Measurements from ENCODE around the gene PTPRN2.

Gene PTPRN2

DNA sequence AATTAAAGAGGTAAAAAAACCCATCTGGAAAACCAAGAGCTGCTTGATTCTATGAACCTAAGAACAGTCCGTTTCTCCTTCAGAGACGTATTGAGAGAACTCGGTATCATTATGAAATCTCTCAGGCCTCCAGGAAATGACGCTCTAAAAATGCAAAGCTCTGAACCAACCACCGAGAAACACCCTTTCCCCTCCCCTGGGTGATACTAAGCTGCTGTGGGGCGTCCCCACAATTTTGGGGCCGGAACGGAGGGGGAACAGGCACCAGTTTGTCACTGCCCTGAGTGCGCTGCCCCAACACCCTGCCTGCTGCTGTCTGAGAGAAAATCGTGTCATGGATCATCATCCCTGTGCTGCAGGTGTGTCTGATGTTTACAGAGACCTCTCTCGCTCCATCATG lies 741.4 kb downstream of the PTPRN2 start:
- DNase-seq, result no peak

DNA sequence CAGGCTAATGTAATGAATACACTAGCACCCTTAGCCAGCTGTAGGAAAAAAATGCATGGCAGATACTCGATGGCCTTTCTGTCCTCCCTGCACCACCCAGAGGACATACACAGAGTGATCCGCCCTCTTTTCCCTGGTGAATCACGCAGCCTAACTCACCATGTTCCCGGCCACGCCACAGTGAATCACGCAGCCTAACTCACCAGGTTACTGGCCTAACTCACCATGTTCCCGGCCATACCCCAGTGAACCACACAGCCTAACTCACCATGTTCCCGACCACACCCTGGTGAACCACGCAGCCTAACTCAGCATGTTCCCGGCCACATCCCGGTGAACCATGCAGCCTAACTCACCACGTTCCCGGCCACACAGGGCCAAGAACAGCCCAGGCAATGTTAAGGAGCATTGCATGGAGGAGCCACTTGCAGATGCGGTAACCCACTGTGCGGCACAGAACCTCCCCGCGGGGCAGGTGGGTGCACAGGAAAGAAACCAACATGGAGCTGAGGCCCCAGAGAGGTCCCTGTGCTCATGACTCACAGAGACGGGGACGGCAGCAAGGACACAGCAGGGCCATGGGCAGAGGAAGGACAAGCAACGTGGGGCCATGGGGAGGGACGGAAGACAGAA lies 742.3 kb downstream of the PTPRN2 start:
- no peak for DNase-seq

DNA sequence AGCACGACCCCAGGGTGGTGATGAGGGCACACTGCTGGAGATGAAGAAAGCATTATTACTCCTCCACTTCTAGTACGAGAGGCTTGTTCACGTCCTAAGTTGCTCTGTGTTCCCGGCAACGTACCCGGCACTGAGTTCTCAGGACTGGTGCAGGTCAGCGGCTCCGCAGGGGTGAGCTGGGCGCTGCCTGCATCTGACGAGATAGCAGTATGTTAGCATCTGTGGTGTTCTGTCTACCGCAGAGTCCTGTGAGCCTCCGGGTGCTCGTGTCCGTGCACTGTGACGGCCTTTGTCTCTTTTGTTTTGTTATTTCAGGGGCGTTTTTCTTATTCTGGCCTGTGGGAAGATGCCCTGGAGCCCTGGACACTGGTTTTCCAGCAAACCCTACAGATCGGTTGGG lies 743.0 kb downstream of the PTPRN2 start:
- no peak for DNase-seq

DNA sequence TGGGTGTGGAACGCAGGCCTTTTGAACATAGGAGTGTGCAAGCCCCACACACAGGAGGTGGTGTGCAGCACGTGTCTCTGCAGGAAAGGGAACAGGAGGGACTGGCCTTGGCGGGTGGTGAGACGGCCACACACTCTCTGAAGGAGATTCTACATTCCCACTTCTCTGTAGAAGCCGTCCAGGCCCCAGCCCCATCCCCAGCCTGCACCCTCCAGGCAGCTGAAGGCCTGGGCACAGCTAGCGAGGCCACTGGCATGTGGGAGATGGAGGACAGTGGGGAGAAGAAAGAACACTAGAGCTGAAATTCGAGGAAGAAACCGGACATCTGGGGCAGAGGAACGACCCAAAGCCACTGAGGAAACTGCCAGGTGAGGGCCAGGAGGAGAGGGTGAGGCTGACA lies 743.5 kb downstream of the PTPRN2 start:
- DNase-seq, result no peak

DNA sequence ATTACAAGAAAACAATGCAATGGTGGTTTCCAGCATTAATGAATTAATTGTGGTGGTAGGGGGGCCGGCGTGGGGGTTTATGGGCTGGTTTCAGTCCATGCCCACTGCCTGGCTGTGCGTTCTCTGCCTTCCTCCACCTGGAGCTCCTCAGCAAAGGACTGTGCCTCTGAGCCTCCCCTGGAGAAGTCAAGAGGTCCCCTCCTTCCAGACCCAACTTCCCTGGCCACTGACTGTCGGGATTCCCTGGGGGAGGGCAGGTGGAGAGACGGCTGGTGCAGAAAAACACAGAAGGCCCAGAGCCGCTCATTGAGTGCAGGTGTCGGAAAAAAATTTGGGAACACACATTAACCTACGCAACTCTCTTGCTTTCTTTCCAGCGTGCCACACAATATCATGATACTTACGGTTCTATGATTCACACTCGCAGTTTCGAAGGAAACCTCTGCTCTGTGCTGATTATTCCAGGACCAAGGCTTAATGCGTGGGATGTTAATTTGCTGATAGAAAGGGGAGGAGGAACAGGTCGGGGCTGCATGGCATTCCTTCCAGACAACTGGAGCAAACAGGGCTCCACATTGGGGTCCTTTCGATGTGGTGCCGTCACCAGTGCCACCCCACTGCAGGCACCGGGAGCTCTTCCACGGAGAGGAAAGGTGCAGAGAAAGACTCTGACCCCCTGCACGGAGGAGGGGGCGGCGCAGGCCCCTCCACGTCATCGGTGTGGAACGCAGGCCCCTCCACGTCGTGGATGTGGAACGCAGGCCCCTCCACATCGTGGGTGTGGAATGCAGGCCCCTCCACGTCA lies 744.1 kb downstream of the PTPRN2 start:
- no peak for DNase-seq

DNA sequence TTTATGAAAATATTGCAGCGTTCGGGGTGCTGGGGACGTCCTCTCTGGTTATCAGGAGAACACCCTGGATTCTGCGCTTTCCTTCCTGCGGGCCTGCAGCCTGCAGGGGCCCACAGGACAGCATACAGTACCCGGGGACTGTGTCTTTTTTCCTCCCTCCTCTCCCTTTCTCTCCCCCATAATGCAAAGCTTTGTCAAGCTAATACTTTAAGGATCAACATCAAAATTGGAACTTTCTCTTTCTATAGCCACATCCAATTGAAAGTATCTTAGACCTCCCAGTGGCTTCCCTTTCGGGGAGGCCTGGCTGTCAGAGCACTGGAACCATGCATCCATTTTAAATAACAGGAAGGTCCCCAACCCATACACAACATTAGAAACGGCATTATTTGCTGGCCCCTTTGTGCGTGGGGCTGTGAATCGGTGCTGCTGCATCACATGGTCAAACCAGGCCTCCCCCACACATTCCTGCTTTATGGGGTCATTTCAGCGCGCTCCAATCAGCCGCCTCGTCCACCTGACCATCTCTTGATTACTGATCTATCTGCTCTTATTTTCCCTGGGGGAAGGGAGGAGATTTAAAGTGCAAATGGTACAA lies 745.8 kb downstream of the PTPRN2 start:
- no peak for DNase-seq

DNA sequence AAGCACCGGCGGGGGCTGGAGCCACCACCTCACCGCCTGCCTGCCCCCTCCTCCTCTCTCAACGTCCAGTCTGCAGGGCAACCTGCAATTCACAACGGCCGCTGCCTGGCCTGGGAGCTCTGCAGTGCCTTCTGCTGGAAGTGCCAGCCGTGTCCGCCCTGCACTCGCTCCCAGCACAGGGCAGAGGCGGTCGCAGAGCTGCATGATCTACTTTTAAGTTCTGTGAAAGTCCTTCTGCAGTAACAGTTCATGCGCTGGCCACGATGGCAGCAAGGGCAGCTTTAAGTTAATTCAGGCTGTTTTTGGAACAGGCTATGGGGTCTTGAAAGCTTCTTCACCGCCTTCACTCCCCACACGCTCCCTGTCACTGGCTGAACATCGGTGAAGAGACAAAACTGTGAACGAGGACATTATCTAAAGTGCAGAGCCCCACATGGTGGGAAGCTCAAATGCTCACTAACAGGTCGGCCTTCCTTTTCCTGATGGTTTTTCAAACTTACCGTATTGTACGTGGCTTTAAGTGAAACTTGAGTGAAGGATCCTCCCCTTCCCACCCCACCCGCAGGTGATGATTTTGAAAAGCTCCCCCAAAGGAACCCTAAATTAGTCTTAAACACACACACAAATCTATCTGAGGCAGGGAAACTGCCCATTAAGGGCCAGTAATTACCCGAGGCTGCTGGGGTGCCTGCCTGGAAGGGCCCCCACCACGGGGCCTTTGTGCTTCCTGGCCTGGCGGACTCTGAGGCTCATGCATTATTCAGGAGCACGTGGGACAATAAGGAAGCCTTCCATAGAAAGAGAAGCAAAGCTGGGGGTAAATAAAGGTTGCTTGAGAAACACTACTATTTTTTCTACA lies 746.5 kb downstream of the PTPRN2 start:
- DNase-seq, result no peak

DNA sequence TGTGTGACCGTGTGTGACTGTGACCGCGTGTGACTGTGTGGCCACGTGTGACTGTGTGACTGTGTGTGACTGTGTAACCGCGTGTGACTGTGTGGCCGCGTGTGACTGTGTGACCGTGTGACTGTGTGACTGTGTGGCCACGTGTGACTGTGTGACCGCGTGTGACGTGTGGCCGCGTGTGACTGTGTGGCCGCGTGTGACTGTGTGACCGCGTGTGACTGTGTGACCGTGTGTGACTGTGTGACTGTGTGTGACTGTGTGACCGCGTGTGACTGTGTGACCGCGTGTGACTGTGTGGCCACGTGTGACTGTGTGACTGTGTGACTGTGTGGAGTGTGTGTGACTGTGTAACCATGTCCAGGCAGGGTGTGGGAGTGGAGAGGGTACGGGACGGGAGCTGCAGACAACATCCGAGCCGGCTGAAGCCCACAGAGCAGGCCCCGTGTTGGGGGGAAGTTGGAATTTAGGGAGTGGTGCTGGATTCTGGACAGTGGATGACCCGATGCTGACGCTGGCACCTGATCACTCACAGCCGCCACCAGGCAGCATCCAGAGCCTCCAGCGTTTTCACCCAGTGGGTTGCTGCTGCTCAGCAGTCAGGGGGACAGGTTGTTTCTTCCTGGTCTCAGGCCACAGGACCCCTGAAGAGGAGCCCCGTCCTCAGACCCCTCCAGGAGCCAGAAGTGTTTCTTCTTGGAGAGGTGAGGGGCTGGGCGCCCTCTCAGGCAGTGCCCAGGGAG lies 747.3 kb downstream of the PTPRN2 start:
- DNase-seq, result no peak

DNA sequence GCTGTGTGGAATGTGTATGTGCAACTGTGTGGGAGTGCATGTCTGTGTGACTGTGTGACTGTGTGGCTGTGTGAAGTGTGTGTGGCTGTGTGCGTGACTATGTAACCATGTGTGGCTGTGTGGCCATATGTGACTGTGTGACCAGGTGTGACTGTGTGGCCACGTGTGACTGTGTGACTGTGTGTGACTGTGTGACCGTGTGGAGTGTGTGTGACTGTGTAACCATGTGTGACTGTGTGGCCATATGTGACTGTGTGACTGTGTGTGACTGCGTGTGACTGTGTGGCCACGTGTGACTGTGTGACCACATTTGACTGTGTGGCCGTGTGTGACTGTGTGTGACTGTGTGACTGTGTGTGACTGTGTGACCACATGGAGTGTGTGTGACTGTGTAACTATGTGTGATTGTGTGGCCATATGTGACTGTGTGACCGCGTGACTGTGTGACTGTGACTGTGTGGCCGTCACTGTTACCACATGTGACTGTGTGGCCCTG lies 747.9 kb downstream of the PTPRN2 start:
- no peak for DNase-seq

DNA sequence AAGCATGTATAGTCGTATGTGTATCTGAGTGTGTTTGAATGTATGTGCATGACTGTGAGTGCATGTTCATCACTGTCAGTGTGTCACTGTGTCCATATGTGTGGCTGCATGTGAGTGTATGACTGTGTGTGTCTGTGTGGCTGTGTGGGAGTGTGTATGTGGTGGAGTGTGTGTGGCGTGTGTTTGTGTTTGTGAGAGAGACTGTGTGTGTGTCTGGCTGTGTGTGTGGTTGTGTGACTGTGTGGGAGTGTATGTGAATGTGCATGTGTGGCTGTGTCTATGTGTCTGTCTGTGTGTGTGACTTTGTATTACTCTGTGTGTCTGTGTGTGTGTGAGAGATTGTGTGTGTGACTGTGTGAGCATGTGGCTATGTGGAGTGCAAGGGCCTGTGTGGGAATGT lies 748.4 kb downstream of the PTPRN2 start:
- DNase-seq, result no peak

DNA sequence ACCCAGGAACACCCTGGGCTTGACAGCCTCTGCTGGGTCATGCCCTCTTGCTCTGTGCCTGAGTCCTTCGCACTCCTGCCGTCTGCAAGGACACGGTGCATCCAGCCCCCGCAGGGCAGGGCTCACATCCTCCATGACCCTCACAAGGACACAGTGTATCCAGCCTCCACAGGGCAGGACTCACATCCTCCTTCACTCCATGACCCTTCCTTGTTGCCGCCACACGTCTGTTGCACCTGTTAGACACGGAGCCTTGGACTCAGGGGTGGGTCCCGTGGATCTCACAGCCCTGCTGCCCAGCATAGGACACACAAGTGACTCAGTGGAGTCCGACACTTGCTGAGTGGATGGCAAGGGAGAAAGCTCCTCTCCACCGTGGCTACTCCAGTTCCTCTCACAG lies 750.1 kb downstream of the PTPRN2 start:
- no peak for DNase-seq

DNA sequence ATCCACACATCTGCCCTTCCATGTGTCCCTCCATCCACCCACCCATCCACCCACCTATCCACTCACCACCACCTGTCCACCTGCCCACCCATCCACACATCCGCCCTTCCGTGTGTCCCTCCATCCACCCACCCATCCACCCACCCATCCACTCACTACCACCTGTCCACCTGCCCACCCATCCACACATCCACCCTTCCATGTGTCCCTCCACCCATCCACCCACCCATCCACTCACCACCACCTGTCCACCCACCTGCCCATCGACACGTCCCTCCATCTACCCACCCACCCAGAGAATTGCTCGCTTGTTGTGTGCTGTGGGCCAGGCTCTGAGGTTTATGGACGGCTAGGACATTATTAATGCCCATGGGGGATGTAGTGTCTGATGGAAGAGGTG lies 750.6 kb downstream of the PTPRN2 start:
- no peak for DNase-seq

DNA sequence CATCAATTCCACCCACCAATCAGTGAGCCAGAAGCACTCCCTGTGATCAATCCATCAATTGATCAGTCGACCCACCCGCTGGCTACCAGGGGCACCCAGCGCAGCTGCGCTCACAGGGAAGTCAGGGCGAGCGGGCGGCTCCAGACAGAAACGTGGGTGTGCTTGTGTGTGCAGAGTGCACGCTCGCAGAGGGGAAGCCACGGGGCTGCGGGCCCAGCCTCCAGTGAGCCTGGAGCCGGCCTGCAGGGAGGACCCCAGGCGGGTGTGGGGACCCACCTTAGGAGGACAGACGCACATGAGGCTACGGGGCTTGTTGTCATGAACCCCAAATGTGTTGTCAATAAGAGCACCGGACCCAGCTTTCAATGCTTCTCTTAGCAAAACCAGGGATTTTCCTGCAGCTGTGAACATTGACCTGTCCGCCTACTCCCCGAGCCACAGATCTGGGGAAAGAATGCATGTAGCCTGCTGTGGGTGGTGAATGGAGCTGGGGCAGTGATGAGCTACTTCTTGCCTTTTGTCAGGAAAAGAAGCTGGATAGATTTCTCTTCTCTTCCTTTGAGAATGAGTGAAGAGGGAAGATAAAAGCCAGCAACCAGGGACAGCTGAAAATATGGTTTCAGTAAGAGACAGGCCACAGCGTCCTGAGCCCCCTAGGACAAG lies 753.0 kb downstream of the PTPRN2 start:
- DNase-seq, result no peak

DNA sequence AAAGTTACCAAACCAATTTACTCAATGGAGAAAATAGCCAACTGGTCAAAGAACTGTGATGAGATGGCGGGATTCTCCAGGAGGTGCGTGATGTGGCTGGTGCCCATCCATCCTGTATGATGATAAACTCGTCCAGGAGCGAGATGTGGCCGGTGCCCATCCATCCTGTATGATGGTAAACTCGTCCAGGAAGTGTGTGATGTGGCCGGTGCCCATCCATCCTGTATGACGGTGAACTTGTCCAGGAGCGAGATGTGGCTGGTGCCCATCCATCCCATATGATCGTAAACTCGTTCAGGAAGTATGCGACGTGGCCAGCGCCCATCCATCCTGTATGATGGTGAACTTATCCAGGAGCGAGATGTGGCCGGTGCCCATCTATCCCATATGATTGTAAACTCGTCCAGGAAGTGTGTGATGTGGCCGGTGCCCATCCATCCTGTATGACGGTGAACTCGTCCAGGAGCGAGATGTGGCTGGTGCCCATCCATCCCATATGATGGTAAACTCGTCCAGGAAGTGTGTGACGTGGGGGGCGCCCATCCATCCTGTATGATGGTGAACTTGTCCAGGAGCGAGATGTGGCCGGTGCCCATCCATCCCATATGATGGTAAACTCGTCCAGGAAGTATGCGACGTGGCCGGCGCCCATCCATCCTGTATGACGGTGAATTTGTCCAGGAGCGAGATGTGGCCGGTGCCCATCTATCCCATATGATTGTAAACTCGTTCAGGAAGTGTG lies 754.6 kb downstream of the PTPRN2 start:
- no peak for DNase-seq

DNA sequence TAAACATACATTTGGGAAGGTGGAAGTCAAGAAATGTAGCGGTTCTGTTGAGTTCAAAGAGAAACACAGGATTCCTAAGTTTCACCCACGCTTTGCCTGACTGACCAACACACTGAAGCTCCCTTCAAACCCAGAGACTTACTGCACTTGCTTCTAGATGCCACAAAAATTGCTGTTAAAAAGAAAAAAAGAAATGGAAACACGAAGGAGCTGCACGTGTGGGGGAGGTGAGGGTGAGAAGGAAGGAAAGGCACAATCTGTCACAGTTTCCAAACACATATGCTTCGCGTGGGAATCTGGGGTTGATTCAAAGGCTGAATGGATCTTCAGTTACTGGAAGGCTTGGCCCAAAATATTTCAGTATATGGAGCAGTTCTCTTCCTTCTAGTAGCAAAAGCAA lies 755.2 kb downstream of the PTPRN2 start:
- no peak for DNase-seq

DNA sequence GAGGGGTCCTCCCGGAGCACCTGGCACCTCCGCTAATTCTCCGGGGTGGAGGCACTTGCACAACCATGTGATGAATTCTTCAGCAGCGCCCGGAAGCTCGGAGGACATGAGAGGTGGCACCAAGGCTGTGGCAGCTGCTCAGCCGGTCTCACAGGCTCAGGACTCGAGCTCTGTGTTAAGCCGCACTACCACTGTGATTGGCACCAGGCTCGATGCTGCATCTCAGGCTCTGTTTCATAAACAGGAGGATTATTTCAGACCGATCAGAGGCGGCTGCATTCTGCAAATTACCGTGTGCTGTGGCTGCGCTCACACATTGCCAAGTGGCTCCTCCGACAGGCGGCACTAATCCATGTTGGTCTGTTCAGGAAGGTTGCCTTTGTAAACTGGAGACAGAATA lies 755.6 kb downstream of the PTPRN2 start:
- DNase-seq, result no peak

DNA sequence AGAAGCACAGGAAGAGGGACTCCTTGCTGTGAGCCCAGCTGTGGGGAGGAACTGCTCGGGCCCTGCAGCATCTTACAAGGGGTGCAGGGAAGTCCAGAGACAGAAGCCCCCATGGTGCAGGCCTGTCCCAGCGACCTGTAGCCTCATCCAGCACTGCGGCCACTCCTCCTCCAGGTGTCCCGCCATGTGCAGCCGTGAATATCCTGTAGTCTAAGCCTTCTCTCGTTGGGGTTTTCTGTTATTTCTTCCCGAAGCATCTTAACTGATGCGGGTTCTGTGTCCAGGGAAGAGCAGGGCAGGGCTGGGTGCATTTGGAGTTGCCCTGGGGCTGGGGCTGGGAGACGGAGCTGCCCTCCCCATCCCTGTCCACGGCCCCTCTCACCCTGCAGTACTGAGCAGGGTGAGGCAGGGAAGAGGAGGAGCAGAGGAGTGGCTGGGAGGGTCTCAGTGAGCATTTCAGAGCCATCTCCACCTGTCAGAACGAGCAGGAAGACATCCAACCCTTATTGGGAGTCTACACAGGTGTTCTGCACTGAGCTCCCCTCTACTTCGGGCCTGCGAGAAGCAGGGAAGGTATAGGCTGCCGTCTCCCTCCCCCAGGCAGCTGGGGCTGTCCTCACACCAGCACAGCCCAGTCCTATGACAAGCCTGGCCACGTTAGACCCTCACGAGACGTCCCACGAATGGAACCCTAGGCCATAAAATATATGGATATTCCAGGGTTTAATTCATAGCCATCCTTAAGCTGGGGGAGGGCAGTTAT lies 756.3 kb downstream of the PTPRN2 start:
- DNase-seq, result no peak

DNA sequence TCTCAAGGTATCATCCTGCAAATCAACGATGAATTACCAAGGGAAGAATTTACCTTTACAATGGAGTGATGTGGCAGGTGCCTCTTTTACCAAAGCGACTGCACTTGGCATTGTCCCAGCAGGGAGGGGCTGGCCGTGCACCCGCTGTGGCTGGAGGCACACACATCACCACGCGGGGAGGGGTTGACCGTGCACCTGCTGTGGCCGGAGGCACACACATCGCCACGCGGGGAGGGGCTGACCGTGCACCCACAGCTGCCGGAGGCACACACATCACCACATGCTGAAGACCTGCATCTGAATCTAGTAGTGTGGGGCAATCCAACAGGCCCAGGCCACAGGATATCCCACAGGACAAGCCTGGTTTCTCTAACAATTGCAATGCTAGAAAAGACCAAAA lies 757.3 kb downstream of the PTPRN2 start:
- DNase-seq, result no peak

DNA sequence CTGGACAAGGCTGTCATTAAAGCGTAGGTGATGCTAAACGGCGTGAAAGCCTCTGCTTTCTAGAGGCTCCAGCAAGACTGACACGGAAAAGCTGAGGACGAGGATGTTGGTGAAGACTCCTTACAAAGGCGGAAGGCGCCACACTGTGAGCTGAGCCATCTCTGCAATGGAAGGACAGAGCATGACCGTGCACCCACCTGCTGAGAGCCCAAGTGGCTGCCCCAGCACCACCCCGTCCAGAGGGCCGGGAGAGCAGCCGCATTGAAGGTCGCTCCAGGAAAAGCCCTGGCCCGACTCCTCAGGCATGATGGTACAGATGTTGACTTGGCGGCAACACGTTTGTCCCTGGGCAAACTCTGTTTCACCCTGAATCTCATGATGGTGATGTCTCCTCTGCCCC lies 758.1 kb downstream of the PTPRN2 start:
- no peak for DNase-seq

DNA sequence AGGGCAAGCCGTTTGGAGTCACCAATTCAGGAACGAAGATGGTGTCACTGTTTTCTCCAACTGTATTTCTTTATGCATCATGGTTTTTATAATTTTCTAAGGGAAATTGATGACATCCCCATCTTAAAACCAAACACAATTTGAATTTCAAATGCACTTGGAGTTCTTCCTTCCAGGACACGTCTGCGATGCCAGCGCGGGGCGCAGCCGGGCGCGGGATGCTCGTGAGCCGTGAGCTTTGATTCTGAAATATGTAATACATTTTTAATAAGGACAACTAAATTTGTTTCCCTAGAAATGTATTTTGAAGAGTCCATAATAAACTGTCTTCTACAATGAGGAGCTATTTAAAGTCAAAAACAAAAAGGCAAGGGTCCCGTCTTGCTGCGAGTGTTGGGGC lies 758.7 kb downstream of the PTPRN2 start:
- no peak for DNase-seq

All from stimulated activated CD4-positive, alpha-beta T cell treated with anti-CD3 and anti-CD28 coated beads, Interleukin-15, amount 100 ng/mL, for 24 hours (primary cell).